Choroid plexus epithelial cell (primary cell): ENCODE data around the gene FAM234A.

Source experiments
- DNase-seq: peaks from one replicate; pipeline ENCODE4 v3.0.0-alpha.2; 2010; ENCODE audit warnings: low read depth
- H3K4me3 ChIP-seq: 2 replicates; pipeline ENCODE4 v1.5.1; 2011; ENCODE audit warnings: low read depth, mild to moderate bottlenecking, control low read depth, low read length, moderate library complexity
- CTCF ChIP-seq: conservative IDR thresholded peaks from 2 replicates; pipeline ENCODE4 v1.5.1; 2011; ENCODE audit warnings: low read depth, mild to moderate bottlenecking, control low read depth, inconsistent platforms, low read length, moderate library complexity

Gene FAM234A

GRCh38 chr16:239948-240277 lies 5.3 kb downstream of the FAM234A start:
- no peak overlapping the region for H3K4me3 ChIP-seq
- no peak for TF ChIP-seq CTCF
- DNase-seq: peak; percentile 15

- no peak for DNase-seq
- TF ChIP-seq CTCF: no peak
- H3K4me3 ChIP-seq: no peak overlapping the region
Measured at GRCh38 chr16:240559-240958, 5.9 kb downstream of the FAM234A start.

GRCh38 chr16:242281-242680 lies 7.7 kb downstream of the FAM234A start:
- no peak for TF ChIP-seq CTCF
- H3K4me3 ChIP-seq: no peak overlapping the region
- no peak for DNase-seq

- no peak overlapping the region for H3K4me3 ChIP-seq
- no peak for TF ChIP-seq CTCF
- DNase-seq: no peak
Measured at GRCh38 chr16:243348-243747, 8.7 kb downstream of the FAM234A start.

- TF ChIP-seq CTCF: no peak
- H3K4me3 ChIP-seq: no peak overlapping the region
- DNase-seq: no peak
Measured at GRCh38 chr16:245105-245504, 10.5 kb downstream of the FAM234A start.

- no peak for TF ChIP-seq CTCF
- H3K4me3 ChIP-seq: no peak overlapping the region
- no peak for DNase-seq
Measured at GRCh38 chr16:247027-247426, 12.4 kb downstream of the FAM234A start.

GRCh38 chr16:249431-249830 lies 14.8 kb downstream of the FAM234A start:
- TF ChIP-seq CTCF: no peak
- H3K4me3 ChIP-seq: no peak overlapping the region
- DNase-seq: no peak
